Upper lobe of left lung (tissue), 4 donors: ENCODE results near the gene KCNJ14.

ENCODE experiments used
- CTCF ChIP-seq, 6 experiments: fragments of 450-650 bp in 4 of 6; fragments of 200-600 bp in 2 of 6; sonication (generic) in 2 of 6; IDR thresholded peaks; one replicate each; pipeline ENCODE4 v1.5.1; 2016 to 2019; ENCODE audit warnings: antibody characterized with exemption in 6 of 6
- POLR2A ChIP-seq, 4 donors: fragments of 450-650 bp; IDR thresholded peaks; one replicate each; pipeline ENCODE4 v1.5.1; 2016 to 2017; ENCODE audit warnings: antibody characterized with exemption in 4 of 4, mild to moderate bottlenecking in 2 of 4

- no peak for TF ChIP-seq CTCF (IDR thresholded peaks at IDR 0.05)
- no peak for TF ChIP-seq POLR2A (IDR thresholded peaks at IDR 0.05)
Observed at GRCh38 chr19:48450441-48450840, 4.9 kb upstream of the KCNJ14 start.
